GM18519 (cell line): ENCODE results near the gene CSE1L.
"Not testable (repeated sequence)": the region's sequence is repeated elsewhere in the genome, so short reads cannot be mapped to it uniquely, and the experiment has no call there.

Source experiments
- ATAC-seq: cut with Tn5 transposase; IDR thresholded peaks from one replicate; pipeline ENCODE4 v1.9.1; 2021; ENCODE audit warnings: mild to moderate bottlenecking, moderate library complexity; ENCODE audit not compliant: unreplicated experiment, low FRiP score

CSE1L gene

GRCh38 chr20:49046087-49046900 lies at the start of gene CSE1L:
TSS of gene CSE1L (plus strand) at chr20:49046312. CDS start at chr20:49058464, 12,152 bp downstream.
- peak; percentile 77 for ATAC-seq

- no peak for ATAC-seq
Observed at GRCh38 chr20:48999890-49000870, 45.9 kb upstream of the CSE1L start.

GRCh38 chr20:49001741-49002140 lies 44.4 kb upstream of the CSE1L start:
- ATAC-seq, result no peak

- no peak for ATAC-seq
Observed at GRCh38 chr20:49006446-49006980, 39.6 kb upstream of the CSE1L start.

- ATAC-seq, result no peak
Observed at GRCh38 chr20:49009899-49010631, 36.0 kb upstream of the CSE1L start.

GRCh38 chr20:49024220-49024619 lies 21.9 kb upstream of the CSE1L start:
- ATAC-seq, result no peak

GRCh38 chr20:49028177-49028576 lies 17.9 kb upstream of the CSE1L start:
- ATAC-seq, result not testable (repeated sequence)

- no peak for ATAC-seq
Observed at GRCh38 chr20:49028684-49029083, 17.4 kb upstream of the CSE1L start.

GRCh38 chr20:49029203-49029602 lies 16.9 kb upstream of the CSE1L start:
- ATAC-seq, result no peak

GRCh38 chr20:49030954-49031619 lies 15.0 kb upstream of the CSE1L start:
- ATAC-seq, result no peak

GRCh38 chr20:49032455-49032854 lies 13.7 kb upstream of the CSE1L start:
- ATAC-seq, result no peak

- ATAC-seq, result no peak
Observed at GRCh38 chr20:49034070-49034732, 11.9 kb upstream of the CSE1L start.

- ATAC-seq, result no peak
Observed at GRCh38 chr20:49037962-49038387, 8.1 kb upstream of the CSE1L start.

GRCh38 chr20:49039854-49040253 lies 6.3 kb upstream of the CSE1L start:
- ATAC-seq, result no peak

GRCh38 chr20:49043000-49043399 lies 3.1 kb upstream of the CSE1L start:
- no peak for ATAC-seq

GRCh38 chr20:49045440-49046086 lies 549 bp upstream of the CSE1L start:
- ATAC-seq, result no peak

GRCh38 chr20:49052334-49052733 lies 6.2 kb downstream of the CSE1L start:
- no peak for ATAC-seq

GRCh38 chr20:49054056-49054643 lies 8.0 kb downstream of the CSE1L start:
- no peak for ATAC-seq
